Measurements from ENCODE around the gene FYB1.

DNA sequence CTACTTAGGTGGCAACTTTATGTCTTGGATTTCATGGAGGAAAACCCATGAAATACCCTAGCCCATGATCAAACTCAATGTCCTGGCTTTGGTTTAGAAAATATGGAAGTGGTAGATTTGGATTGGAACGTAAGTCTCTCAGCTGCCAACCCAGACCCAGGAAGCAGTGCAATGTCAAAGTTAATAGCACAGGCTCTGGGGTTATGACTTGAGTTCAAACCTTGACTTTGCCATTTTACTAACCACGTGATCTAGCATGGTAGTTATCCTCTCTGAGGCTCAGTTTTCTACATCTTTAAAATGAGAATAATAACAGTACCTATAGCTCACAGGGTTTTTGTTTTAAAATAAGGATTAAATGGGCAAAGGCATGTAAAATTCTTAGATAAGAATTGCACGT is 13.8 kb downstream of the FYB1 start:
- TF ChIP-seq, protein P1, sequence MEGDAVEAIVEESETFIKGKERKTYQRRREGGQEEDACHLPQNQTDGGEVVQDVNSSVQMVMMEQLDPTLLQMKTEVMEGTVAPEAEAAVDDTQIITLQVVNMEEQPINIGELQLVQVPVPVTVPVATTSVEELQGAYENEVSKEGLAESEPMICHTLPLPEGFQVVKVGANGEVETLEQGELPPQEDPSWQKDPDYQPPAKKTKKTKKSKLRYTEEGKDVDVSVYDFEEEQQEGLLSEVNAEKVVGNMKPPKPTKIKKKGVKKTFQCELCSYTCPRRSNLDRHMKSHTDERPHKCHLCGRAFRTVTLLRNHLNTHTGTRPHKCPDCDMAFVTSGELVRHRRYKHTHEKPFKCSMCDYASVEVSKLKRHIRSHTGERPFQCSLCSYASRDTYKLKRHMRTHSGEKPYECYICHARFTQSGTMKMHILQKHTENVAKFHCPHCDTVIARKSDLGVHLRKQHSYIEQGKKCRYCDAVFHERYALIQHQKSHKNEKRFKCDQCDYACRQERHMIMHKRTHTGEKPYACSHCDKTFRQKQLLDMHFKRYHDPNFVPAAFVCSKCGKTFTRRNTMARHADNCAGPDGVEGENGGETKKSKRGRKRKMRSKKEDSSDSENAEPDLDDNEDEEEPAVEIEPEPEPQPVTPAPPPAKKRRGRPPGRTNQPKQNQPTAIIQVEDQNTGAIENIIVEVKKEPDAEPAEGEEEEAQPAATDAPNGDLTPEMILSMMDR (IDR thresholded peaks at IDR 0.05; ENCODE audit: insufficient read depth, low read depth, low read length): no peak
- no peak for TF ChIP-seq EZH2 (IDR thresholded peaks at IDR 0.05; ENCODE audit: insufficient read depth, low read length)
